Measurements from ENCODE around the gene SIX3.

Gene SIX3

DNA sequence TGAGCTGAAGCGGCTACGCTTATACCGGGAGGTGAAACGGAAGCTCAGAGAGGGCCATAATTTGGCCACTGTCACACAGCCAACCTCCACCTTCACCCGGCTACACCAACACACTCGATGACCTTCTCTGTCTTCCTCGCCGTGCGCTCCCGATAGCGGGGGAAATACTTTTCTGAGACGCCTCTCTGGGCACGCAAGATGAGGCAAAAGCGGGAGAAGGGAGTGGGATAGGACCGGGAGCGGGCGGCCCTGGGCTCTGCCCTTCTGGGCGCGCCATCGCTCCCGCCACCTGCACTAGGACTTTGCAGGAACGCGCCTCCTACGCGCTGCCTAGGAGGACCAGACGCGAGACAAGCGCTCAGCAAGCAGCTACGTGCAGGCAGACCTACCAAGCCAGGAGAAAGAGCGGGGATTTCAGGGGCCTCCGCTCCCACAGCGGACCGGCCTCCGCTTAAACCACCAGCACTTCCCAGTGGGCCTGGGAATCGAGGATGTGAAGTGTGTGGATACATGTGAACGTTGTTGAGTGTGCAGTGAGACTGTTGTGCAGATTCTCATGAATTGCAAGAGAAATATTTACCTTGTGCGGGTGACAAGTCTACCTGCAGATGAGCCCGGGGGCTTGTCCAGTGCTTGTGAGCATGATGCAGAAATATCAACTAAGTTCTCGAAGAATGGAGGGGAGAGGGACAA lies 11.4 kb downstream of the SIX3 start:
- Histone ChIP-seq H3K4me3 (ENCODE audit: low read depth, low read length) (peak overlapping the region; percentile 43), H3K27me3 (ENCODE audit: control insufficient read depth, insufficient read depth, low read length) (peaks cover 98% of the 10 kb centered on the region), H3K9ac (ENCODE audit: low read depth, low read length) (no peak overlapping the region), H3K27ac (ENCODE audit: low read depth, low read length) (no peak overlapping the region), H3K36me3 (ENCODE audit: control insufficient read depth, insufficient read depth, low read length) (no peaks in the 10 kb centered on the region), H3K9me3 (ENCODE audit: control insufficient read depth, insufficient read depth, low read length) (no peaks in the 10 kb centered on the region), H3K4me1 (ENCODE audit: control insufficient read depth, insufficient read depth, low read length) (peaks cover 48% of the 10 kb centered on the region)

DNA sequence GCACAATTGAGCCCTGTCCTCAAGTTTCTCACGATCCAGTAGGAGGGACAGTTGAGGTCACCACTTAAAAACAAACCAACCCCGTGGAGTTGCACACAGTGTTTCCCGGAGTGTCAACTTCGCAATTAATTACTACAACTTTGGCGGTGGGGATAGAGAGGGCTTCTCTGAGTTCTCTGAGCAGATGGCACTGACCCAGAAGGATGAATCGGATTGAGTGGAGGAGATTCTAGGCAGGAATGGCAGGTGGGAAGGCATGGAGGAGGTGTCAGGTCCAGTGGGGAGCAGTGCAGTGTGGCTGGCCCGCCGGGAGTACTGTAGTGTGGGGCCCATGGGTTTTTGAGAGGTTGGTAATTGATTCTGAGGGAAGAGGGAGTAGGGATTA lies 12.0 kb downstream of the SIX3 start:
- Histone ChIP-seq H3K36me3 (ENCODE audit: control insufficient read depth, insufficient read depth, low read length) (no peaks in the 10 kb centered on the region), H3K9ac (ENCODE audit: low read depth, low read length) (no peak overlapping the region), H3K4me3 (ENCODE audit: low read depth, low read length) (no peak overlapping the region), H3K27ac (ENCODE audit: low read depth, low read length) (no peak overlapping the region), H3K27me3 (ENCODE audit: control insufficient read depth, insufficient read depth, low read length) (peaks cover 97% of the 10 kb centered on the region), H3K9me3 (ENCODE audit: control insufficient read depth, insufficient read depth, low read length) (no peaks in the 10 kb centered on the region), H3K4me1 (ENCODE audit: control insufficient read depth, insufficient read depth, low read length) (peaks cover 45% of the 10 kb centered on the region)

- H3K9me3 ChIP-seq (ENCODE audit: control insufficient read depth, insufficient read depth, low read length), result no peaks in the 10 kb centered on the region
- peaks cover 36% of the 10 kb centered on the region for H3K4me1 ChIP-seq (ENCODE audit: control insufficient read depth, insufficient read depth, low read length)
- H3K27ac ChIP-seq (ENCODE audit: low read depth, low read length), result no peak overlapping the region
- no peaks in the 10 kb centered on the region for H3K36me3 ChIP-seq (ENCODE audit: control insufficient read depth, insufficient read depth, low read length)
- no peak overlapping the region for H3K9ac ChIP-seq (ENCODE audit: low read depth, low read length)
- peak overlapping the region; percentile 46 for H3K4me3 ChIP-seq (ENCODE audit: low read depth, low read length)
- H3K27me3 ChIP-seq (ENCODE audit: control insufficient read depth, insufficient read depth, low read length), result peaks cover 93% of the 10 kb centered on the region
Observed at GRCh38 chr2:44954447-44954888, 13.0 kb downstream of the SIX3 start.

- Histone ChIP-seq H3K27ac (ENCODE audit: low read depth, low read length) (no peak overlapping the region), H3K36me3 (ENCODE audit: control insufficient read depth, insufficient read depth, low read length) (no peaks in the 10 kb centered on the region), H3K4me3 (ENCODE audit: low read depth, low read length) (peak overlapping the region; percentile 46), H3K27me3 (ENCODE audit: control insufficient read depth, insufficient read depth, low read length) (peaks cover 87% of the 10 kb centered on the region), H3K4me1 (ENCODE audit: control insufficient read depth, insufficient read depth, low read length) (peaks cover 33% of the 10 kb centered on the region), H3K9me3 (ENCODE audit: control insufficient read depth, insufficient read depth, low read length) (no peaks in the 10 kb centered on the region), H3K9ac (ENCODE audit: low read depth, low read length) (no peak overlapping the region)
Observed at GRCh38 chr2:44954889-44955592, 13.5 kb downstream of the SIX3 start.

DNA sequence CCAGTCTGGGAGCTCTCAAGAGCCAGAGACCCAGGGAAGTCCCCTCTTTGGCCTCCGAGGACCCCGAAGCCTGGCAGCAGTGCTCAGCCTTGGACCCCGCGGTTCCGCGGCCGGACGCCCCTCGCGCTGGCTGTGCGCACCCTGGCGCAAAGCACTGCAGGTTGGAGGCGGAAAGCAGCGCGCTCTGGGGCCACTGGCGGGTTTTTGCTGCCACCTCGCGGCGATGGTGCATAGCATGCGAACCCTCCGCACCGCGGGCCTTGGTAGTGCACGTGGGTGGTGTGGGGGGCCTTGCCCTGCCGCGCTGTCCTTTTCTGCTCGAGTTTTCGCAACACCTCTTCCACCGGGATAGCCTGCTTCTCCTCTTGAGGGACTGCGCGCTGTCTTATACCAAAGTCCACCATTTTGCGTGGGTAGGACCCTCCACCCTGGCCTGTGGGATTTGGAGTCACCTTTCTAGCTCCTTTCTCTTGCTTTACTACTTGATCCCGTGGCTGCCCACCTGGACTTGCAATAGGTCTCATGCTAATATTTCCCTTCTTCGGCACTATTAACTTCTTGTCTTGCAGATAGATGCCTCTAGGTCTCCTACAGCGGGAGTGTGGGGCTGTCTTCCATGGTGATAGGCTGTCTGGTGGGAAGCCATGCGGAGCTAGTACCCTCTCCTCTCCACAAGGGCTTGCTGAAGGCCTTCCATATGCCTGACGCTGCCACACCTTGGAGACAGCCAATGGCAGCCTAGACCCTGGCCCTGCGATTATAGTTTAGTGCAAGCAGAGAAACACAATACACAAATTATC lies 14.3 kb downstream of the SIX3 start:
- peak overlapping the region; percentile 46 for H3K4me3 ChIP-seq (ENCODE audit: low read depth, low read length)
- H3K9me3 ChIP-seq (ENCODE audit: control insufficient read depth, insufficient read depth, low read length), result no peaks in the 10 kb centered on the region
- no peak overlapping the region for H3K9ac ChIP-seq (ENCODE audit: low read depth, low read length)
- no peaks in the 10 kb centered on the region for H3K36me3 ChIP-seq (ENCODE audit: control insufficient read depth, insufficient read depth, low read length)
- H3K27ac ChIP-seq (ENCODE audit: low read depth, low read length), result no peak overlapping the region
- peaks cover 79% of the 10 kb centered on the region for H3K27me3 ChIP-seq (ENCODE audit: control insufficient read depth, insufficient read depth, low read length)
- H3K4me1 ChIP-seq (ENCODE audit: control insufficient read depth, insufficient read depth, low read length), result peaks cover 27% of the 10 kb centered on the region

GRCh38 chr2:44956843-44957242 lies 15.3 kb downstream of the SIX3 start:
- H3K9ac ChIP-seq (ENCODE audit: low read depth, low read length), result no peak overlapping the region
- no peaks in the 10 kb centered on the region for H3K9me3 ChIP-seq (ENCODE audit: control insufficient read depth, insufficient read depth, low read length)
- H3K4me1 ChIP-seq (ENCODE audit: control insufficient read depth, insufficient read depth, low read length), result peaks cover 27% of the 10 kb centered on the region
- H3K4me3 ChIP-seq (ENCODE audit: low read depth, low read length), result no peak overlapping the region
- no peaks in the 10 kb centered on the region for H3K36me3 ChIP-seq (ENCODE audit: control insufficient read depth, insufficient read depth, low read length)
- no peak overlapping the region for H3K27ac ChIP-seq (ENCODE audit: low read depth, low read length)
- H3K27me3 ChIP-seq (ENCODE audit: control insufficient read depth, insufficient read depth, low read length), result peaks cover 69% of the 10 kb centered on the region

DNA sequence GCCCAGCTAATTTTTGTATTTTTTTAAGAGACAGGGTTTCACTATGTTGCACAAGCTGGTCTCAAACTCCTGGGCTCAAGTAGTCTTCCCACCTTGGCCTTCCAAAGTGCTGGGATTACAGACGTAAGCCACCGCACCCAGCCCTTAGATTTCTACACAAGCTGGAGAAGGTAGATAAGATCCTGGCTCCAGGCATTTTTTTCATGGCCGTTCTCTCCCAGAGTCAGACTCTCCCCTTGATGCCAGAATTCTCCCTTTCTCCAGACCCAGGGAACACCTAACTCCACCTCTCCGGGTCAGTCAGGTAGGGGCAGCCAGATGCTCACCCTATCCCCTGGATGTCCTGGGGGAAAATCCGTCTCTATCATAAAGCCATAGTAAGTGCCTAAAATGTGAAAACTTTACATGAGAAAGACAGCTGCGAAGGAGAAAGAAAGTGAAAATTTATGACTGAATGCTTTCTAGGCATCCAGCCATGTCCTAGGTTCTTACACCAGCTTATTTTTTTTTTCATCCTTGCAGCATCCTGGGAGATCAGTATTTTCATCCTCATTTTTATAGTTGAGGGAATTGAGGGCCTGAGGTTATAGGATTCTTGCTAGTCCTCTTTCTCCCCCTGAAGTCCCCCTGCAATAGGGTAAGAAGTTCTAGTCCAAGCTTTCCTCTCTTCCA lies 16.3 kb downstream of the SIX3 start:
- peaks cover 59% of the 10 kb centered on the region for H3K27me3 ChIP-seq (ENCODE audit: control insufficient read depth, insufficient read depth, low read length)
- H3K9me3 ChIP-seq (ENCODE audit: control insufficient read depth, insufficient read depth, low read length), result no peaks in the 10 kb centered on the region
- no peak overlapping the region for H3K27ac ChIP-seq (ENCODE audit: low read depth, low read length)
- peaks cover 27% of the 10 kb centered on the region for H3K4me1 ChIP-seq (ENCODE audit: control insufficient read depth, insufficient read depth, low read length)
- no peak overlapping the region for H3K4me3 ChIP-seq (ENCODE audit: low read depth, low read length)
- H3K9ac ChIP-seq (ENCODE audit: low read depth, low read length), result no peak overlapping the region
- no peaks in the 10 kb centered on the region for H3K36me3 ChIP-seq (ENCODE audit: control insufficient read depth, insufficient read depth, low read length)

DNA sequence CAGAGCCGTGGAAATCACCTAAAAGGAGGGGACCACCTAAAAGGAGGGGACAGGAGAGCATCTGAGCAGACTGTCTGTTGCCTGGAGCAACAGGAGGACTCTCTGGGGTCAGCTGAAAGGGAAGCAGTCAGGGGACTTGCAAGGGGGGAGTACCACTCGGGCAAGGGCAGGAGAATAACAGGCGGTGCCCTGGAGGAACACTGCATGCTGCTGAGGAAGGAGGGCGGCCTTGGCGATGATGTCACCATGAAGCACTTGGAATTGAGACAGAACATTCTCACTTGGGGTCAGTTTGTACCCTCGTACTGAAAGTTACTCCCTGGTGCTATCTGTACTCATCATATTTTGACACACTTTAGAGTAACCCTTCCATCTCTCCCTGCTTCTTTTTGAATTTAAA lies 18.4 kb downstream of the SIX3 start:
- no peak overlapping the region for H3K27ac ChIP-seq (ENCODE audit: low read depth, low read length)
- peaks cover 22% of the 10 kb centered on the region for H3K4me1 ChIP-seq (ENCODE audit: control insufficient read depth, insufficient read depth, low read length)
- peaks cover 39% of the 10 kb centered on the region for H3K27me3 ChIP-seq (ENCODE audit: control insufficient read depth, insufficient read depth, low read length)
- no peaks in the 10 kb centered on the region for H3K9me3 ChIP-seq (ENCODE audit: control insufficient read depth, insufficient read depth, low read length)
- H3K36me3 ChIP-seq (ENCODE audit: control insufficient read depth, insufficient read depth, low read length), result no peaks in the 10 kb centered on the region
- no peak overlapping the region for H3K4me3 ChIP-seq (ENCODE audit: low read depth, low read length)
- no peak overlapping the region for H3K9ac ChIP-seq (ENCODE audit: low read depth, low read length)

- H3K9ac ChIP-seq (ENCODE audit: low read depth, low read length), result no peak overlapping the region
- H3K4me3 ChIP-seq (ENCODE audit: low read depth, low read length), result no peak overlapping the region
- no peak overlapping the region for H3K27ac ChIP-seq (ENCODE audit: low read depth, low read length)
- H3K36me3 ChIP-seq (ENCODE audit: control insufficient read depth, insufficient read depth, low read length), result no peaks in the 10 kb centered on the region
- peaks cover 33% of the 10 kb centered on the region for H3K27me3 ChIP-seq (ENCODE audit: control insufficient read depth, insufficient read depth, low read length)
- peaks cover 18% of the 10 kb centered on the region for H3K4me1 ChIP-seq (ENCODE audit: control insufficient read depth, insufficient read depth, low read length)
- no peaks in the 10 kb centered on the region for H3K9me3 ChIP-seq (ENCODE audit: control insufficient read depth, insufficient read depth, low read length)
Observed at GRCh38 chr2:44960871-44961270, 19.4 kb downstream of the SIX3 start.

GRCh38 chr2:44962176-44962695 lies 20.7 kb downstream of the SIX3 start:
- Histone ChIP-seq H3K4me1 (ENCODE audit: control insufficient read depth, insufficient read depth, low read length) (peaks cover 6% of the 10 kb centered on the region; the same call in 1 of the 2 replicates), H3K9me3 (ENCODE audit: control insufficient read depth, insufficient read depth, low read length) (no peaks in the 10 kb centered on the region), H3K4me3 (ENCODE audit: low read depth, low read length) (no peak overlapping the region), H3K9ac (ENCODE audit: low read depth, low read length) (no peak overlapping the region), H3K36me3 (ENCODE audit: control insufficient read depth, insufficient read depth, low read length) (no peaks in the 10 kb centered on the region), H3K27ac (ENCODE audit: low read depth, low read length) (no peak overlapping the region), H3K27me3 (ENCODE audit: control insufficient read depth, insufficient read depth, low read length) (peaks cover 19% of the 10 kb centered on the region)

All from HUES48 (cell line).